Ramos (cell line): ENCODE data around the gene KRT7.

Experiments used
- in situ Hi-C: fragments of 300-500 bp; cut with MboI; formaldehyde crosslinking; loops from one replicate; pipeline ENCODE4 v1.14.3; 2022; ENCODE audit warnings: low sequenced_read_pairs; ENCODE audit not compliant: unreplicated experiment

Gene KRT7

GRCh38 chr12:52232674-52233461 is at the start of gene KRT7:
KRT7 (plus strand) TSS chr12:52233243; CDS start chr12:52233297, 54 bp downstream.
- in situ Hi-C loops: no loop called here

GRCh38 chr12:52183544-52183910 is 49.5 kb upstream of the KRT7 start:
- in situ Hi-C loops: no loop called here

GRCh38 chr12:52183971-52184370 is 49.1 kb upstream of the KRT7 start:
- in situ Hi-C loops: no loop called here

GRCh38 chr12:52184813-52185212 is 48.2 kb upstream of the KRT7 start:
- in situ Hi-C loops: no loop called here

- in situ Hi-C loops: no loop called here
Observed at GRCh38 chr12:52185400-52185967, 47.6 kb upstream of the KRT7 start.

- in situ Hi-C loops: no loop called here
Observed at GRCh38 chr12:52186118-52186840, 46.8 kb upstream of the KRT7 start.

GRCh38 chr12:52187206-52187605 is 45.8 kb upstream of the KRT7 start:
- in situ Hi-C loops: no loop called here

- in situ Hi-C loops: no loop called here
Observed at GRCh38 chr12:52187640-52188039, 45.4 kb upstream of the KRT7 start.

- in situ Hi-C loops: no loop called here
Observed at GRCh38 chr12:52188658-52189057, 44.4 kb upstream of the KRT7 start.

- in situ Hi-C loops: no loop called here
Observed at GRCh38 chr12:52189376-52190174, 43.5 kb upstream of the KRT7 start.

- in situ Hi-C loops: no loop called here
Observed at GRCh38 chr12:52190860-52191729, 41.9 kb upstream of the KRT7 start.

GRCh38 chr12:52191841-52192791 is 40.9 kb upstream of the KRT7 start, which contains the start of gene KRT80:
KRT80 (minus strand) TSS chr12:52192014; CDS start chr12:52191902, 112 bp downstream.
- in situ Hi-C loops: no loop called here

- in situ Hi-C loops: no loop called here
Observed at GRCh38 chr12:52193532-52193931, 39.5 kb upstream of the KRT7 start.

- in situ Hi-C loops: no loop called here
Observed at GRCh38 chr12:52193991-52194390, 39.1 kb upstream of the KRT7 start.

- in situ Hi-C loops: no loop called here
Observed at GRCh38 chr12:52195065-52195730, 37.8 kb upstream of the KRT7 start.

GRCh38 chr12:52197371-52198231 is 35.4 kb upstream of the KRT7 start:
- in situ Hi-C loops: no loop called here
